ENCODE measurements around the gene ADARB1. TPM values are rescaled to one million over a fixed set of nuclear protein-coding genes. Genes with fewer than 3 reads are reported as not detected.

Gene ADARB1
- total and polyA plus RNA-seq, 8 donors, result 23.8 to 53.4 (median 30.2) TPM

- no peak for TF ChIP-seq CTCF (IDR thresholded peaks at IDR 0.05)
- intact Hi-C loops (cut with DNase I), result loop anchor here in 1 of 2 donors (10.0 kb wide), 1 partner anchor 80 kb away; no protein-coding TSS in a partner anchor
- H3K27me3 ChIP-seq, result no peaks in the 10 kb centered on the region
- peaks cover 4 to 75% of the 10 kb centered on the region in 2 donors for H3K36me3 ChIP-seq
- H3K9me3 ChIP-seq, result peaks cover 8 to 42% of the 10 kb centered on the region in 2 donors
- no peak overlapping the region for H3K4me3 ChIP-seq
- ATAC-seq, result no peak
- H3K4me1 ChIP-seq, result no peaks in the 10 kb centered on the region
- no peak for DNase-seq
- H3K27ac ChIP-seq, result no peak overlapping the region
Observed at GRCh38 chr21:45184869-45185268, 110.5 kb downstream of the ADARB1 start.

- ATAC-seq (no peak), DNase-seq (no peak)
- peaks cover 8 to 48% of the 10 kb centered on the region in 2 donors for H3K9me3 ChIP-seq
- H3K4me1 ChIP-seq, result no peaks in the 10 kb centered on the region
- H3K27ac ChIP-seq, result no peak overlapping the region
- no peak overlapping the region for H3K4me3 ChIP-seq
- no peaks in the 10 kb centered on the region for H3K27me3 ChIP-seq
- no peak for TF ChIP-seq CTCF (IDR thresholded peaks at IDR 0.05)
- peaks cover 4 to 60% of the 10 kb centered on the region in 2 donors for H3K36me3 ChIP-seq
- intact Hi-C loops (cut with DNase I), result loop anchor here in 1 of 2 donors (10.0 kb wide), 1 partner anchor 78 kb away; no protein-coding TSS in a partner anchor
Observed at GRCh38 chr21:45186709-45187108, 112.3 kb downstream of the ADARB1 start.

GRCh38 chr21:45187646-45188045, 113.3 kb downstream of the ADARB1 start:
- H3K4me3 ChIP-seq, result no peak overlapping the region
- no peak overlapping the region for H3K27ac ChIP-seq
- H3K36me3 ChIP-seq, result peaks cover 4 to 55% of the 10 kb centered on the region in 2 donors
- H3K27me3 ChIP-seq, result no peaks in the 10 kb centered on the region
- intact Hi-C loops (cut with DNase I), result loop anchor here in 1 of 2 donors (10.0 kb wide), 1 partner anchor 77 kb away; no protein-coding TSS in a partner anchor
- TF ChIP-seq CTCF (IDR thresholded peaks at IDR 0.05), result no peak
- H3K9me3 ChIP-seq, result peaks cover 8 to 48% of the 10 kb centered on the region in 2 donors
- H3K4me1 ChIP-seq, result no peaks in the 10 kb centered on the region
- ATAC-seq (no peak), DNase-seq (no peak)

- Histone ChIP-seq H3K4me1 (no peaks in the 10 kb centered on the region), H3K4me3 (no peak overlapping the region), H3K9me3 (peaks cover 8 to 48% of the 10 kb centered on the region in 2 donors), H3K27ac (no peak overlapping the region), H3K27me3 (no peaks in the 10 kb centered on the region), H3K36me3 (peaks cover 4 to 47% of the 10 kb centered on the region in 2 donors)
- no peak for DNase-seq
- intact Hi-C loops (cut with DNase I), result no loop called here
- TF ChIP-seq CTCF (IDR thresholded peaks at IDR 0.05), result no peak
- ATAC-seq, result no peak
Observed at GRCh38 chr21:45190013-45190412, 115.6 kb downstream of the ADARB1 start.

- DNase-seq (no peak), ATAC-seq (no peak)
- H3K9me3 ChIP-seq, result peaks cover 8 to 32% of the 10 kb centered on the region in 2 donors
- no peaks in the 10 kb centered on the region for H3K27me3 ChIP-seq
- intact Hi-C loops (cut with DNase I), result no loop called here
- no peak overlapping the region for H3K27ac ChIP-seq
- no peaks in the 10 kb centered on the region for H3K4me1 ChIP-seq
- no peak overlapping the region for H3K4me3 ChIP-seq
- no peak for TF ChIP-seq CTCF (IDR thresholded peaks at IDR 0.05)
- H3K36me3 ChIP-seq, result peaks cover 0 to 24% of the 10 kb centered on the region in 2 donors
Observed at GRCh38 chr21:45192332-45192731, 118.0 kb downstream of the ADARB1 start.

Measured in left lung (tissue), 10 donors.